Measurements from ENCODE around the gene ZC3H6. TPM values are rescaled to one million over a fixed set of nuclear protein-coding genes. Genes with fewer than 3 reads are reported as not detected.

ZC3H6 gene
- total and polyA plus RNA-seq, 2 of the 13 experiments (the other 11 are each of a cell fraction or from before 2014, with no cell fraction given), result 0.71 to 0.93 TPM

GRCh38 chr2:112254466-112255240 lies 20.7 kb upstream of the ZC3H6 start, which contains the start of gene ZC3H8 (continued):
- TF ChIP-seq, protein P1, sequence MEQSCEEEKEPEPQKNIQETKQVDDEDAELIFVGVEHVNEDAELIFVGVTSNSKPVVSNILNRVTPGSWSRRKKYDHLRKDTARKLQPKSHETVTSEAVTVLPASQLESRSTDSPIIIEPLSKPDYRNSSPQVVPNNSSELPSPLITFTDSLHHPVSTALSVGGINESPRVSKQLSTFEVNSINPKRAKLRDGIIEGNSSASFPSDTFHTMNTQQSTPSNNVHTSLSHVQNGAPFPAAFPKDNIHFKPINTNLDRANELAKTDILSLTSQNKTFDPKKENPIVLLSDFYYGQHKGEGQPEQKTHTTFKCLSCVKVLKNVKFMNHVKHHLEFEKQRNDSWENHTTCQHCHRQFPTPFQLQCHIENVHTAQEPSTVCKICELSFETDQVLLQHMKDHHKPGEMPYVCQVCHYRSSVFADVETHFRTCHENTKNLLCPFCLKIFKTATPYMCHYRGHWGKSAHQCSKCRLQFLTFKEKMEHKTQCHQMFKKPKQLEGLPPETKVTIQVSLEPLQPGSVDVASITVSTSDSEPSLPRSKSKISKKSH (CRISPR knock-in tag; IDR thresholded peaks at IDR 0.05; ENCODE audit: borderline replicate concordance), result peak; percentile 98
- peak; percentile 80 for TF ChIP-seq HDAC2 (CRISPR knock-in tag; IDR thresholded peaks at IDR 0.05)
- peak; percentile 59 for TF ChIP-seq ZXDC (CRISPR knock-in tag; IDR thresholded peaks at IDR 0.05)
- peak; percentile 89; the same call in 1 of the 2 replicates for TF ChIP-seq AKNA (CRISPR knock-in tag; IDR thresholded peaks at IDR 0.05; ENCODE audit: borderline replicate concordance)
- peak; percentile 70; the same call in 1 of the 2 replicates for TF ChIP-seq IRX3 (CRISPR knock-in tag; IDR thresholded peaks at IDR 0.05; ENCODE audit: borderline replicate concordance, low read depth)
- no peak for TF ChIP-seq WIZ (CRISPR knock-in tag; IDR thresholded peaks at IDR 0.05)
- TF ChIP-seq ZNF747 (CRISPR knock-in tag; IDR thresholded peaks at IDR 0.05; ENCODE audit: borderline replicate concordance), result no peak; the same call in 1 of the 2 replicates
- TF ChIP-seq BCL6 (CRISPR knock-in tag; IDR thresholded peaks at IDR 0.05), result peak; percentile 50
- no peak for TF ChIP-seq NPAS2 (CRISPR knock-in tag; IDR thresholded peaks at IDR 0.05; ENCODE audit: borderline replicate concordance)
- TF ChIP-seq XRCC5 (optimal IDR thresholded peaks at IDR 0.05; ENCODE audit: low read length), result peak; percentile 82
- TF ChIP-seq ZNF605 (CRISPR knock-in tag; IDR thresholded peaks at IDR 0.05), result peak; percentile 86
- TF ChIP-seq REXO4 (CRISPR knock-in tag; IDR thresholded peaks at IDR 0.05; ENCODE audit: borderline replicate concordance), result 0 out of 2 replicates have a peak, but pooled peaks have one; percentile 78
- TF ChIP-seq ZNF382 (CRISPR knock-in tag; IDR thresholded peaks at IDR 0.05; ENCODE audit: borderline replicate concordance), result no peak
- TF ChIP-seq MIER2 (CRISPR knock-in tag; IDR thresholded peaks at IDR 0.05), result peak; percentile 71; the same call in 1 of the 2 replicates
- TF ChIP-seq NCOA2 (CRISPR knock-in tag; IDR thresholded peaks at IDR 0.05), result peak; percentile 51
- no peak for TF ChIP-seq KAT2B (IDR thresholded peaks at IDR 0.05; ENCODE audit: borderline replicate concordance, low read depth, low read length)
